GM12891 (cell line): ENCODE data around the gene PTK7.

Experiments used
- DNase-seq: peaks from one replicate; pipeline ENCODE4 v3.0.0; 2011; ENCODE audit warnings: low spot score; ENCODE audit not compliant: insufficient read length
- FAIRE-seq: peaks from 2 replicates; lab custom pipeline; 2011; peaks lifted over from hg19 to GRCh38; lab: Jason Lieb, UNC
- PAX5 ChIP-seq: IDR thresholded peaks from 2 replicates; pipeline ENCODE4 v1.6.1; 2011; ENCODE audit warnings: low read length, moderate library complexity, mild to moderate bottlenecking; ENCODE audit not compliant: insufficient read depth, severe bottlenecking
- POLR2A ChIP-seq: IDR thresholded peaks from 2 replicates; pipeline ENCODE4 v1.6.1; 2011; ENCODE audit warnings: low read depth, low read length, control low read depth
- POLR2AphosphoS5 ChIP-seq: IDR thresholded peaks from 2 replicates; pipeline ENCODE4 v1.6.1; 2011; ENCODE audit warnings: low read depth, low read length, control low read depth
- POU2F2 ChIP-seq: IDR thresholded peaks from 2 replicates; pipeline ENCODE4 v1.6.1; 2011; ENCODE audit warnings: low read depth, mild to moderate bottlenecking, control low read depth, low read length, moderate library complexity
- SPI1 ChIP-seq: IDR thresholded peaks from 2 replicates; pipeline ENCODE4 v1.6.1; 2011; ENCODE audit warnings: low read depth, low read length, control low read depth
- TAF1 ChIP-seq: IDR thresholded peaks from 2 replicates; pipeline ENCODE4 v1.6.1; 2011; ENCODE audit warnings: low read depth, low read length, control low read depth

Gene PTK7

GRCh38 chr6:43086022-43086658 is 10.0 kb downstream of the PTK7 start:
- DNase-seq (no peak), FAIRE-seq (no peak)
- no peak for TF ChIP-seq POU2F2
- no peak for TF ChIP-seq SPI1
- no peak for TF ChIP-seq POLR2A

DNA sequence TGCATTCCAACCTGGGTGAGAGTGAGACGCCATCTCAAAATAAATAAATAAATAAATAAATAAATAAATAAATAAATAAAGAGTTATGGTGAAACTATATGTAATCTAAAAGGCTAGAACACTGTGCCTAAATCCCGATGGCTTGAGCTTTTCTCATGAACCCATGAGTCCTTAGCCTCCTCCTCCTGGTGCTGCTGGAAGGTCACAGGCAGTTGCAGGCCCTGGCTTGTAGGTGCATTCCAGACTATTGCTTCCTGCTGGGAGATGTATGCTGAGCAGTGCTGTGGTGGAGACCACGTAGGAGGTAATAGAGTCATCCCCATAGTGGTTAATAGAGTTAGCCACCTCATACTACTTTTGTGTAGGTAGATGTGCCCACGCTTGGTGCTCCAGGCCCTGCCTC is 12.5 kb downstream of the PTK7 start:
- TF ChIP-seq TAF1 (no peak), SPI1 (no peak), POLR2A (no peak), PAX5 (no peak), POU2F2 (no peak), POLR2AphosphoS5 (no peak)
- DNase-seq (no peak), FAIRE-seq (no peak)

DNA sequence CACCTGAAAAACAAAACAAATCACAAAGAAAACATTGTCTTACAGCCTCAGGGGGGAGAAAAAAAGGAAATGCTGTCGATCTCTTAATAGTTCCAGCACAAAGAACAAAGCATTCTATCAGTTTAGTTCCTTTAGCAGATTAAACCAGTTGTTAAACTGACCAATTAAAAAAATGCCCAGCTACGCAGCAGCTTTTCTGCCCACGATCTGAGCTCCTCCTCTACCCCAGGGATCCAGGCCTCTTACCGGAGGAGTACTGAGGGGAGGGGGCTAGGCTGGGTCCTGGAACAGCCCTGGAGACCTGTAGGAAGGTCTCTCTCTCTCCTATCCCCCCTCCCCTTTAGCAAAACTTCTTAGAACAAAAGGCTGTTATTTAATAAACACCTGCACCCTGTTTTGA is 13.4 kb downstream of the PTK7 start:
- DNase-seq (no peak), FAIRE-seq (no peak)
- no peak for TF ChIP-seq SPI1
- TF ChIP-seq POLR2AphosphoS5: no peak

DNA sequence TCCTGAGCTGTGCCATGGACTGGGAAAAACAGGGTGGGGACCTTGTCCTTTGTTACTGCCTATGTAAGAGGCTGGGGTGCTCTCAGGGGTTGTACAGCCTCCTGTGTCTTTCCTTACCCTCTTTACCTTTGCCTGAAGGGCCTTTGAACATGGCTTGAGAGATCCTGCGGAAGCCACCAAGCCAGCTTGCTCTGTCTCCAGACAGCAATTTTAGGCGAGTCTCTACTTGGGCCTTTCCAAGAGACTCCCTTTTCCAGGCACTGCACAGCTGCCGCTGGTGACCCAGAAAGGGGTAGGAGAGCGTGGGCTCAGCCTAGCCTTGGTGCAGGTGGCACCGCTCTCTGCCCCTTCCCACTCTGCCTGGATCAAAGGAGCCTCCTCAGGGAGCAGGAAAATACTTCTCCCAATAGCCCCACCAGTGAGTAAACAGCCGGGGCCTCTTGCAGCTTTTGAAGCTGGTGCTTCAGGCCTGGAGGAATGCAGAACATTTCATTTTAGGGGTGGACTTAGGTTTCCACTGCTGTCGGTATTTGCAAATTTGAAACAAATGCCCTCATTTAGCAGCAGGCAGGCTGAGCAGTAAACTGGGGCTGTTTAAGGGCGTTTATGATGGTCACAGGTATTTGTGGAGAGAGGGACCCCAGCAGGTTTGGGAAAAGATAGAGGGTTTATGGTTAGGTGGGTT is 13.9 kb downstream of the PTK7 start:
- FAIRE-seq (no peak), DNase-seq (no peak)
- TF ChIP-seq SPI1 (no peak), TAF1 (no peak), POLR2AphosphoS5 (no peak), PAX5 (no peak), POLR2A (no peak), POU2F2 (no peak)

DNA sequence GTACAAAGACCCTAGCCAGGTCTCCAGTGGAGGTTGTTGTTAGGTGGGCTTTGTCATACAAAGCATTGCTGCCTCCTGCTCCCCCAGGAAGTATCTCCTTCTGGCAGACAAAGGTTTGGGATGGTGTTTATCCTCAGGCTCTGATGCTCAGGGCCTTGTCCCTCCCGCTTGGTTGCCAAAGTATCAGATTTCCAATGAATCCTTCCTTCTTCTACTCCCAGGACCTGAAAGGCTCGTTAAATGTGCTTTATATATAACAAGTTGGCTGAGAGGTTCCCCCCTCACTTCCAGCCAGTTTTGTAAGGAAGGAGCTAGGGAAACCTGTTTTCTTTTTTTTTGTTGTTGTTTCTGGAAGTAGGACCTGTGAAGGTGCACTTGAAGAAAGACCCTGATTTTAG is 14.4 kb downstream of the PTK7 start:
- no peak for DNase-seq
- TF ChIP-seq POLR2AphosphoS5 (no peak), SPI1 (no peak), POU2F2 (no peak), PAX5 (no peak), TAF1 (no peak), POLR2A (no peak)
- no peak for FAIRE-seq

DNA sequence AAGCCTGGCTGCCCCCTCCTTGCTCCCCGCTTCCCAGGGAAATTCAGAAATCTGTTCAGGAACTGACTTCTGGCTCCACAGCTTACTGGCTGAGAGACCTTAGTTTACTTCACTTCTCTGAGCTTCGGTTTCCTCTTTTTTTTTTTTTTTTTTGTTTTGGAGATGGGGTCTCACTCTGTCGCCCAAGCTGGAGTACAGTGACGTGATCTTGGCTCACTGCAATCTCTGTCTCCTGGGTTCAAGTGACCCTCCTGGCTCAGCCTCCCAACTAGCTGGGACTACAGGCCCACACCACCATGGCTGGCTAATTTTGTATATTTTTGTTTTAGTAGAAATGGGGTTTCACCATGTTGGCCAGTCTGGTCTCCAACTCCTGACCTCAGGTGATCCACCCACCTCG is 14.9 kb downstream of the PTK7 start:
- TF ChIP-seq POLR2AphosphoS5: no peak
- TF ChIP-seq SPI1: no peak
- TF ChIP-seq TAF1: no peak
- no peak for TF ChIP-seq POU2F2
- no peak for TF ChIP-seq PAX5
- TF ChIP-seq POLR2A: no peak
- no peak for DNase-seq

GRCh38 chr6:43091436-43091991 is 15.4 kb downstream of the PTK7 start:
- FAIRE-seq: no peak
- DNase-seq: no peak
- TF ChIP-seq PAX5: no peak
- no peak for TF ChIP-seq SPI1

More for the DNA sequence above, 14.9 kb downstream of the PTK7 start:
- FAIRE-seq: no peak

- TF ChIP-seq POLR2AphosphoS5: no peak
- TF ChIP-seq POU2F2: no peak
- no peak for TF ChIP-seq PAX5
- no peak for TF ChIP-seq POLR2A
- FAIRE-seq: no peak
- no peak for DNase-seq
Observed at GRCh38 chr6:43092635-43093034, 16.5 kb downstream of the PTK7 start.

- DNase-seq: no peak
- no peak for TF ChIP-seq POLR2AphosphoS5
- no peak for TF ChIP-seq PAX5
- no peak for TF ChIP-seq POU2F2
- TF ChIP-seq POLR2A: no peak
- no peak for TF ChIP-seq TAF1
- no peak for TF ChIP-seq SPI1
- no peak for FAIRE-seq
Observed at GRCh38 chr6:43093436-43094289, 17.5 kb downstream of the PTK7 start.
